NB4 (cell line): ENCODE data around the gene CD300LF.

Experiments used
- DNase-seq: peaks from one replicate; pipeline ENCODE4 v3.0.0; 2010; ENCODE audit warnings: low read depth
- H3K4me3 ChIP-seq: one replicate; pipeline ENCODE4 v1.5.1; 2011; ENCODE audit warnings: mild to moderate bottlenecking, low read depth, low read length, moderate library complexity
- MYC ChIP-seq: IDR thresholded peaks from 2 replicates; pipeline ENCODE4 v1.6.1; 2011; ENCODE audit warnings: low read depth, low read length
- POLR2A ChIP-seq: IDR thresholded peaks from 2 replicates; pipeline ENCODE4 v1.6.1; 2011; ENCODE audit warnings: mild to moderate bottlenecking; ENCODE audit not compliant: insufficient read length; ENCODE audit errors: extremely low read depth
- TF ChIP-seq, protein P1 (sequence below): IDR thresholded peaks from one replicate; pipeline ENCODE4 v1.5.1; 2012; ENCODE audit warnings: low read depth, low read length
- TF ChIP-seq, protein P2 (sequence below): IDR thresholded peaks from 2 replicates; pipeline ENCODE4 v1.6.1; 2011; ENCODE audit warnings: low read depth, low read length

CD300LF gene

DNA sequence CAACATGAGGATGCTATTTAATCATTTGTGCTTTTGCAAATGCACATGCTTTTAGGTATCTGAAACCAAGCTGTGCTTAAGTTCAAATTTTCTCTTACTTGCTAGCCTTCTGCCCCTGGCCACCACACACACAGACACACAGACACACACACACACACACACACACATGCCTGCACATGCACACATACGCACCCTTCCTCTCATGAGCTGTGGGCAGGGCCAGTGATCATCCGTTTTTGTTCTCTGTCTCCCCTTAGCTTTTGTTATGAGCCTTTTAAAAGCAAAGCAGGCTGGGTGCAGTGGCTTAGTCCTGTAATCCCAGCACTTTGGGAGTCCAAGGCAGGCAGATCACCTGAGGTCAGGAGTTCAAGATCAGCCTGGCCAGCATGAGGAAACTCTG, 34.2 kb downstream of the CD300LF start:
- no peak overlapping the region for H3K4me3 ChIP-seq
- no peak for DNase-seq
- TF ChIP-seq, protein P1, sequence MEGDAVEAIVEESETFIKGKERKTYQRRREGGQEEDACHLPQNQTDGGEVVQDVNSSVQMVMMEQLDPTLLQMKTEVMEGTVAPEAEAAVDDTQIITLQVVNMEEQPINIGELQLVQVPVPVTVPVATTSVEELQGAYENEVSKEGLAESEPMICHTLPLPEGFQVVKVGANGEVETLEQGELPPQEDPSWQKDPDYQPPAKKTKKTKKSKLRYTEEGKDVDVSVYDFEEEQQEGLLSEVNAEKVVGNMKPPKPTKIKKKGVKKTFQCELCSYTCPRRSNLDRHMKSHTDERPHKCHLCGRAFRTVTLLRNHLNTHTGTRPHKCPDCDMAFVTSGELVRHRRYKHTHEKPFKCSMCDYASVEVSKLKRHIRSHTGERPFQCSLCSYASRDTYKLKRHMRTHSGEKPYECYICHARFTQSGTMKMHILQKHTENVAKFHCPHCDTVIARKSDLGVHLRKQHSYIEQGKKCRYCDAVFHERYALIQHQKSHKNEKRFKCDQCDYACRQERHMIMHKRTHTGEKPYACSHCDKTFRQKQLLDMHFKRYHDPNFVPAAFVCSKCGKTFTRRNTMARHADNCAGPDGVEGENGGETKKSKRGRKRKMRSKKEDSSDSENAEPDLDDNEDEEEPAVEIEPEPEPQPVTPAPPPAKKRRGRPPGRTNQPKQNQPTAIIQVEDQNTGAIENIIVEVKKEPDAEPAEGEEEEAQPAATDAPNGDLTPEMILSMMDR, result no peak

DNA sequence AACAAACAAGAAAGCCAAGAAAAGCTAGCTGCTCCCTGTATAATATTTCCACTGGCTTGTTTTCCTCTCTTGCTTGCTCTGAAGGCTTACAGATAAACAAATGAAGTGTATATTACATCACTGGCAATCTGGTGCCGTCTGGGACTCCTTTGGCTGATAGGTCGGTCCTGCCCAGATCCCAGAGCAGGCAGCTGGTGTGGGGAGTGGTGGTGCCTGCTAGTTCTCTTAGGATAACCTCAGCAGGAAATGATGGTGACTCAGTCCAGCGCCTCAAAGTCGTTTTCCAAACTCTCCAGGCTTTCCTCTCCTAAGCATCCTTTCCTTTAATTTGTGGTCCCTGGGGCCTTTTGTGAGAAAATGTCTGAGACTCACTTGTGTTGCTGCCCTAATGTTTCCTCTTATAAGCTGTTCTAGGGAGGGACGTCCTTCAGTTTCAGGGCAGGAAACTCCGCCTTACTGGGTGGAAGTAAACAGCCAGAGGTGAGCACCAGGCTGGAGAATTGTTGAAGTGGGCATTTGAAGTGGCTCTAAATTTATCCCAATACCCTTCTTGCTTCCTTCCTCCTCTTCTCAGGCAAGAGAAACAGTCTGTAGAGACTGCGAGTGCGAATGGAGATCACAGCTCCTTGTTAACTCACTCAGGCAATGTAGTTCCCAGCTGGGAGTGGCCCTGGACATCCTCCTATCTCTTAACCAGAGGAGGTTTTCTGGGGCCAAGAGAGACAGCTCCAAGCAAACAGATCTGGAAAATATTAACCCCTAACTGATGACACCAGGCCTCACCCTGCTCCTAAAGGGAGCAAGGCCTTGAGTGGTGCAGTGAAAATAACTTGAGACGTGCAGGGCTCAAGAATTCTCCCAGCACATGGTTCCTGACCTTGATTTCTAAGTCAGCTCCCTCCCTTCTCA, 34.9 kb downstream of the CD300LF start:
- TF ChIP-seq, protein P2, sequence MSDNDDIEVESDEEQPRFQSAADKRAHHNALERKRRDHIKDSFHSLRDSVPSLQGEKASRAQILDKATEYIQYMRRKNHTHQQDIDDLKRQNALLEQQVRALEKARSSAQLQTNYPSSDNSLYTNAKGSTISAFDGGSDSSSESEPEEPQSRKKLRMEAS, result no peak
- TF ChIP-seq MYC, result no peak
- TF ChIP-seq POLR2A, result no peak
- TF ChIP-seq, protein P1, result no peak
- no peak overlapping the region for H3K4me3 ChIP-seq
- DNase-seq, result no peak

DNA sequence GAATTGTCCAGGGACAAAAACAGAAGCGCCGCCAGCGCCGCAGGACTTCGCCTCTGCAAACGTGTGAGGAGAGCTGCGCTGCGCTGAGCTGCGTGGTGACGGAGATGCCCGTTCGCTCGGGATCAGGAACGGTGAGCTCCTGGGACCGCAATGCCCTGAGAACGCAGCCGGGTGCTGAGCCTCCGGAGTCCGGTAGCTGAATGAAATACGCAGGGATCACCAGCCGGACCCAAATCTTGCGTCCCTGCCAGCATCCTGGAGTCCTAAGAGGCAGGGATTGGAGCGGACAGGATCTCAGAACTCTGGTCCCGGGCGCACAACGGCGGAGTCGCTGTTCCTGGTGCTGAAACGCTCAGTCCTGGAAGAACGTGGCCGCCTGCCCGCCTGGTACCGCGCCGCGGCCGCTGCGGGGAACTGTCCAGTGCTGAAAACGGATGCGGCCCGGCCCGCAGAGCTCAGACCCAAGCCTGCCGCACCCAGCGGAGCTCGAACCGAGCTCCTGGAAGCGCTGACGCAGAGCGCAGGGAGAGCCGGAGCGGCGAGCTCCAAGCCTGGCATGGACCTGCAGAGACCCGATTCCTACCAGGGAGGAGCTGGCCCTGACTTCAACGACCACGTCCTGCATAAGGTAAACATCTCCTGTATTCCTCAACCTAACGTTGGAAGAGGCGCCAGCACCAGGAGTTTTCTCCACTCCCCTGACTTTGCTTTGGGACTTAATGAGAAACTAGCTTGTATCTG, 41.5 kb downstream of the CD300LF start:
- peak; percentile 82 for DNase-seq
- H3K4me3 ChIP-seq, result no peak overlapping the region
- peak; percentile 87 for TF ChIP-seq MYC
- TF ChIP-seq, protein P1, result no peak
- TF ChIP-seq, protein P2, result peak; percentile 96

DNA sequence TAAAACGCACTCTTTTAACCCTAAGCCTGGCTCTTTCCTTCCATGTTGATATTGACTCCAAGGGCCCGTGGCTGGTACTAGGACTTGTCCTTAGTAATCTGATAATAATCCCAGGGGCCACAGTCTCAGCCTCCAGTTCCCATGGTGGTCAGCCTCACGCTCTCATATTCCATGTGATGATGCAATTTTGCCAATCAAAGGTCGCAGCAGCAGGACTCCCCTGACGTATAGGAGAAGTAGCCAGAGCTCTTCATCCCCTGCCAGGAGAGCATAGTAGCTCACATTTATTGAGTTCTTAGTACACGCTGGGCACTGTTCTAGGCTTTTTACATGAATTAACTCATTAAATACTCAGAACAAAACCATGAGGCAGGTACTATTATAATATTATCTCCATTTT, 42.4 kb downstream of the CD300LF start:
- H3K4me3 ChIP-seq, result no peak overlapping the region
- DNase-seq, result no peak
- TF ChIP-seq MYC (no peak), POLR2A (no peak)
- TF ChIP-seq, protein P2, result no peak
- TF ChIP-seq, protein P1, result no peak

DNA sequence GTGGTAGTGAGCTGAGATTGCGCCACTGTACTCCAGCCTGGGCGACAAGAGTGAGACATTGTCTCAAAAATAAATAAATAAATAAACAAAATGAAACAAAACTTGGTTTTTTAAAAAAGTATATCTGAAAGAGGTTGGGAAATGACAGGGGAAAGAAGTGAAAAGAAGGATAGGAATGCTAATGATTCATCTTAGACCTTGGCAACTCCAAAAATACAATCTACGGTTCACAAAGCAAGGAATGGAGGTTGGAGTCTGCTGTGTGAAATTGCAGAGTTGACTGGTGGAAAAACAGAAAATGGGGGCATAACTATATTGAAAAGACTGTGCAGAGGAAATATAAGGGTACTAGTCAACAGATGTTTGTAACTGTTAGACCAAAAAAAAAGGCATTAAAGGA, 49.2 kb downstream of the CD300LF start:
- DNase-seq, result no peak
- no peak overlapping the region for H3K4me3 ChIP-seq
- TF ChIP-seq, protein P2, result no peak
- TF ChIP-seq, protein P1, result no peak
- TF ChIP-seq MYC (no peak), POLR2A (no peak)
